Endodermal cell (in vitro differentiated cells): ENCODE results near the gene COL4A2. TPM values are rescaled to one million over a fixed set of nuclear protein-coding genes. Genes with fewer than 3 reads are reported as not detected.

Experiments
- DNase-seq: peaks from one replicate; pipeline ENCODE4 v3.0.0-alpha.2; 2017
- H3K27ac ChIP-seq: 2 replicates; pipeline ENCODE4 v1.5.1; 2013; ENCODE audit warnings: mild to moderate bottlenecking, low read depth, low read length, moderate library complexity
- H3K27me3 ChIP-seq: 2 replicates; pipeline ENCODE4 v1.6.1; 2013; ENCODE audit warnings: mild to moderate bottlenecking, low read length, moderate library complexity; ENCODE audit not compliant: insufficient read depth, control insufficient read depth, poor library complexity, severe bottlenecking
- H3K36me3 ChIP-seq: 2 replicates; pipeline ENCODE4 v1.7.0; 2013; ENCODE audit warnings: mild to moderate bottlenecking, low read length, moderate library complexity; ENCODE audit not compliant: control insufficient read depth, insufficient read depth
- H3K4me1 ChIP-seq: one replicate; pipeline ENCODE4 v1.7.0; 2013; ENCODE audit warnings: low read length; ENCODE audit not compliant: control insufficient read depth, insufficient read depth
- H3K4me3 ChIP-seq: 2 replicates; pipeline ENCODE4 v1.5.1; 2013; ENCODE audit warnings: mild to moderate bottlenecking, low read length, moderate library complexity
- H3K9ac ChIP-seq: 2 replicates; pipeline ENCODE4 v1.6.1; 2013; ENCODE audit warnings: mild to moderate bottlenecking, low read length, moderate library complexity; ENCODE audit not compliant: poor library complexity, severe bottlenecking; ENCODE audit errors: extremely low read depth
- H3K9me3 ChIP-seq: 2 replicates; pipeline ENCODE4 v1.6.1; 2013; ENCODE audit warnings: mild to moderate bottlenecking, low read length, moderate library complexity; ENCODE audit not compliant: control insufficient read depth
- H3K27ac Mint-ChIP-seq: 2 replicates; pipeline ENCODE4 v1.8.0; 2020; ENCODE audit warnings: mixed read lengths
- H3K27me3 Mint-ChIP-seq: 2 replicates; pipeline ENCODE4 v1.8.0; 2021; ENCODE audit warnings: mild to moderate bottlenecking, mixed read lengths; ENCODE audit not compliant: insufficient read depth
- H3K36me3 Mint-ChIP-seq: 2 replicates; pipeline ENCODE4 v1.8.0; 2020; ENCODE audit warnings: low read depth, mixed read lengths
- H3K4me1 Mint-ChIP-seq: 2 replicates; pipeline ENCODE4 v1.8.0; 2020; ENCODE audit warnings: mixed read lengths
- H3K4me3 Mint-ChIP-seq: 2 replicates; pipeline ENCODE4 v1.8.0; 2020; ENCODE audit warnings: mild to moderate bottlenecking, moderate library complexity, mixed read lengths
- H3K9me3 Mint-ChIP-seq: 2 replicates; pipeline ENCODE4 v1.8.0; 2020; ENCODE audit warnings: mild to moderate bottlenecking, mixed read lengths
- WGBS, 2 experiments: methylation state at CpG; one replicate each; pipeline versions ENCODE4 v1.1.5 to v1.1.7; 2013; ENCODE audit warnings: missing lambda C conversion rate in 2 of 2, mixed read lengths in 1 of 2; ENCODE audit not compliant: insufficient coverage in 1 of 2, insufficient read length in 1 of 2; 5-methylcytosine and 5-hydroxymethylcytosine counted together
- total RNA-seq, 2 donors: library from RNA; stranded (reverse); fragmentation: NEBNext Ultra II Directional in 1 of 2; extraction: Animal tissue kit (Norgen Biotek cat#: 25700) in 1 of 2; gene quantifications; 2 replicates in 1 of 2; 3 replicates in 1 of 2; pipeline ENCODE4 v1.2.1, GENCODE V29; 2021
- TF ChIP-seq, protein P1 (sequence below): fragments of 200-600 bp; sonication (generic); conservative IDR thresholded peaks from 2 replicates; pipeline ENCODE4 v1.5.0; 2021; ENCODE audit warnings: antibody characterized with exemption, mild to moderate bottlenecking

COL4A2 gene
- total RNA-seq, 2 donors from 2014 or later, result 388 to 398 TPM

DNA sequence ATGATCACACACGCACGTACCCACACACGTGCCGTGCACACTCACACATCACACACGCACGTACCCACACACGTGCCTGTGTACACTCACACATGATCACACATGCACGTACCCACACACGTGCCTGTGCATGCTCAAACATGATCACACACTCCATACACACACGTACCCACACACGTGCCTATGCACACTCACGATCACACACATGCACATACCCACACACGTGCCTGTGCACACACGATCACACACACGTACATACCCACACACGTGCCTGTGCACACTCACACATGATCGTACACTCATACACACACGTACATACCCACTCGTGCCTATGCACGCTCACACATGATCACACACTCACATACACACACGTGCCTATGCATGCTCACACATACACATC, 167.6 kb downstream of the COL4A2 start:
- H3K27ac Mint-ChIP-seq, result peak overlapping the region; percentile 44
- WGBS, 2 experiments, result 92 to 93% methylated on average over 19 to 21 of the region's 21 CpGs
- peaks cover 11% of the 10 kb centered on the region for H3K4me1 Mint-ChIP-seq
- peaks cover 96% of the 10 kb centered on the region for H3K36me3 ChIP-seq
- no peaks in the 10 kb centered on the region for H3K27me3 Mint-ChIP-seq
- H3K27me3 ChIP-seq, result no peaks in the 10 kb centered on the region
- DNase-seq, result no peak
- no peaks in the 10 kb centered on the region for H3K4me1 ChIP-seq
- no peak overlapping the region for H3K9ac ChIP-seq
- H3K36me3 Mint-ChIP-seq, result peaks cover 90% of the 10 kb centered on the region
- TF ChIP-seq, protein P1, sequence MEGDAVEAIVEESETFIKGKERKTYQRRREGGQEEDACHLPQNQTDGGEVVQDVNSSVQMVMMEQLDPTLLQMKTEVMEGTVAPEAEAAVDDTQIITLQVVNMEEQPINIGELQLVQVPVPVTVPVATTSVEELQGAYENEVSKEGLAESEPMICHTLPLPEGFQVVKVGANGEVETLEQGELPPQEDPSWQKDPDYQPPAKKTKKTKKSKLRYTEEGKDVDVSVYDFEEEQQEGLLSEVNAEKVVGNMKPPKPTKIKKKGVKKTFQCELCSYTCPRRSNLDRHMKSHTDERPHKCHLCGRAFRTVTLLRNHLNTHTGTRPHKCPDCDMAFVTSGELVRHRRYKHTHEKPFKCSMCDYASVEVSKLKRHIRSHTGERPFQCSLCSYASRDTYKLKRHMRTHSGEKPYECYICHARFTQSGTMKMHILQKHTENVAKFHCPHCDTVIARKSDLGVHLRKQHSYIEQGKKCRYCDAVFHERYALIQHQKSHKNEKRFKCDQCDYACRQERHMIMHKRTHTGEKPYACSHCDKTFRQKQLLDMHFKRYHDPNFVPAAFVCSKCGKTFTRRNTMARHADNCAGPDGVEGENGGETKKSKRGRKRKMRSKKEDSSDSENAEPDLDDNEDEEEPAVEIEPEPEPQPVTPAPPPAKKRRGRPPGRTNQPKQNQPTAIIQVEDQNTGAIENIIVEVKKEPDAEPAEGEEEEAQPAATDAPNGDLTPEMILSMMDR, result no peak
- no peak overlapping the region for H3K4me3 Mint-ChIP-seq
- H3K4me3 ChIP-seq, result no peak overlapping the region
- H3K9me3 Mint-ChIP-seq, result no peaks in the 10 kb centered on the region
- H3K27ac ChIP-seq, result no peak overlapping the region
- H3K9me3 ChIP-seq, result no peaks in the 10 kb centered on the region

DNA sequence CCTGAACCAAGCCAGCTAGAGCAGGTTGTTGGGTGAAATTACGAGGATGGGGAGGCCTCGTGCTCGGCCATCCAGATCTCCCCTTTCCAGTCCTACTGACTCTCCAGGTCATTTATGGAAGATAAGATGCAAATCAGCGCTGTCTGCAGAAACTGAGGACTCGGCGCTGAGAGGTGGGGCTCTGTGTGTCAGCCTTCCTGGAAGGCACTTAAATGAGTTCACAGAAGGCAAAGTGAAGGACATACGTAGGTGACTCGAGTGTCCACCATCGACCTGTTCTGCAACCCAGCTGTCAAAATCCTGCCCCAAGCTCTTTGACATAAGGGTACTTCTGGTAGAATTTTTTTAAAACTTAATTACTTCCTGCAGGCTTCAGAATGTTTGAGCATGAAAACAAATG, 168.0 kb downstream of the COL4A2 start:
- H3K4me3 Mint-ChIP-seq, result no peak overlapping the region

DNA sequence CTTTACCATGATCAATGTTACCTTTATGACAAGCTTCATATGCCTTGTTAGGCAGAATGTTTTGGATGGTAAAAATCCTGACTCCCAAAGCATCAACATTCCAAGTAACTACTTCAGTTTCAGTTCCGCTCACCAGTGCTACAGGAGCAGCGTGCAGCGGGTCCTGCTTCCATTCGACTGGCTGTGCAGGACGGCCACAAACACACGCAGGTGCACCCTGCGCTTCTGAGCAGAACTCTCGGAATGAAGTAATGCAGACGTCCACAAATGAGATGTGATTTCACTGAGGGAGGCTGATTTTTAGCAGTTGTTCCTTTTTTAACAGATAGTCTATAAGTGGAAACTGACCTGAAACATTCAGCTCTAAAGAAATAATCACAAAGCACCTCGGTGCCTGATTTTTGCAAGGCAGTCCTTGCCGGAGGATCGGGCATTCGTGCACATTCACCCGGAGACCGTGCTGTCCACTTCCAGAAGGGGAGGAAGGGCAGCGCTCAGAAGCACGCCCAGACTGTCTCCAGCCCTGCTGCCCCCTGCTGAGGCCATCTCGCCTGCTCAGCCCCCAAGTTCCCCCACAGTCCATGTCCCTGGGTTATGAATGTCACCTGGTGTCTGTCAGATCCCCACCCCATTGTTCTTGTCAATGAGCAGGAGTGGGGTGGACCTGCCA, 168.6 kb downstream of the COL4A2 start:
- Histone ChIP-seq H3K27me3 (no peaks in the 10 kb centered on the region), H3K4me1 (no peaks in the 10 kb centered on the region), H3K9ac (no peak overlapping the region), H3K36me3 (peaks cover 97% of the 10 kb centered on the region), H3K27ac (no peak overlapping the region), H3K4me3 (no peak overlapping the region), H3K9me3 (no peaks in the 10 kb centered on the region)
- 94 to 95% methylated on average over 14 to 18 of the region's 18 CpGs for WGBS, 2 experiments
- TF ChIP-seq, protein P1, result no peak
- DNase-seq, result no peak
- Mint-ChIP-seq H3K27ac (peak overlapping the region; percentile 82), H3K4me1 (peaks cover 11% of the 10 kb centered on the region), H3K9me3 (no peaks in the 10 kb centered on the region), H3K36me3 (peaks cover 91% of the 10 kb centered on the region), H3K27me3 (no peaks in the 10 kb centered on the region), H3K4me3 (no peak overlapping the region)

More for the DNA sequence above, 168.0 kb downstream of the COL4A2 start:
- Histone ChIP-seq H3K27me3 (no peaks in the 10 kb centered on the region), H3K9ac (no peak overlapping the region), H3K36me3 (peaks cover 97% of the 10 kb centered on the region), H3K9me3 (no peaks in the 10 kb centered on the region), H3K4me1 (no peaks in the 10 kb centered on the region), H3K27ac (no peak overlapping the region), H3K4me3 (no peak overlapping the region)
- H3K4me1 Mint-ChIP-seq, result peaks cover 11% of the 10 kb centered on the region
- WGBS, 2 experiments, result 94 to 97% methylated on average over 3 to 9 of the region's 9 CpGs
- H3K27me3 Mint-ChIP-seq, result no peaks in the 10 kb centered on the region
- peaks cover 91% of the 10 kb centered on the region for H3K36me3 Mint-ChIP-seq
- no peaks in the 10 kb centered on the region for H3K9me3 Mint-ChIP-seq
- peak overlapping the region; percentile 44 for H3K27ac Mint-ChIP-seq
- TF ChIP-seq, protein P1, result no peak
- no peak for DNase-seq
